GM12891 (cell line): ENCODE results near the gene PGP.
"Not testable (repeated sequence)": the region's sequence is repeated elsewhere in the genome, so short reads cannot be mapped to it uniquely, and the experiment has no call there.

Source experiments
- POLR2A ChIP-seq: IDR thresholded peaks from 2 replicates; pipeline ENCODE4 v1.6.1; 2011; ENCODE audit warnings: low read depth, low read length, control low read depth
- POLR2AphosphoS5 ChIP-seq: IDR thresholded peaks from 2 replicates; pipeline ENCODE4 v1.6.1; 2011; ENCODE audit warnings: low read depth, low read length, control low read depth
- TAF1 ChIP-seq: IDR thresholded peaks from 2 replicates; pipeline ENCODE4 v1.6.1; 2011; ENCODE audit warnings: low read depth, low read length, control low read depth

- not testable (repeated sequence) for TF ChIP-seq POLR2A, TAF1, POLR2AphosphoS5
These were observed 43.9 kb upstream of the PGP start for GRCh38 chr16:2258530-2258929.
